ELF-1 (cell line): ENCODE results near the gene IGSF9.
"Not testable (repeated sequence)": the region's sequence is repeated elsewhere in the genome, so short reads cannot be mapped to it uniquely, and the experiment has no call there.

Experiments used
- DNase-seq: peaks from one replicate; pipeline ENCODE4 v3.0.0-alpha.2; 2016; ENCODE audit warnings: low read depth, low spot score

IGSF9 gene

GRCh38 chr1:159899634-159900033, 45.8 kb downstream of the IGSF9 start:
- not testable (repeated sequence) for DNase-seq

GRCh38 chr1:159898527-159898926, 46.9 kb downstream of the IGSF9 start:
- DNase-seq: no peak

- DNase-seq: no peak
These were observed 47.5 kb downstream of the IGSF9 start for GRCh38 chr1:159897962-159898361.

- no peak for DNase-seq
These were observed 48.9 kb downstream of the IGSF9 start for GRCh38 chr1:159896546-159896930.

DNA sequence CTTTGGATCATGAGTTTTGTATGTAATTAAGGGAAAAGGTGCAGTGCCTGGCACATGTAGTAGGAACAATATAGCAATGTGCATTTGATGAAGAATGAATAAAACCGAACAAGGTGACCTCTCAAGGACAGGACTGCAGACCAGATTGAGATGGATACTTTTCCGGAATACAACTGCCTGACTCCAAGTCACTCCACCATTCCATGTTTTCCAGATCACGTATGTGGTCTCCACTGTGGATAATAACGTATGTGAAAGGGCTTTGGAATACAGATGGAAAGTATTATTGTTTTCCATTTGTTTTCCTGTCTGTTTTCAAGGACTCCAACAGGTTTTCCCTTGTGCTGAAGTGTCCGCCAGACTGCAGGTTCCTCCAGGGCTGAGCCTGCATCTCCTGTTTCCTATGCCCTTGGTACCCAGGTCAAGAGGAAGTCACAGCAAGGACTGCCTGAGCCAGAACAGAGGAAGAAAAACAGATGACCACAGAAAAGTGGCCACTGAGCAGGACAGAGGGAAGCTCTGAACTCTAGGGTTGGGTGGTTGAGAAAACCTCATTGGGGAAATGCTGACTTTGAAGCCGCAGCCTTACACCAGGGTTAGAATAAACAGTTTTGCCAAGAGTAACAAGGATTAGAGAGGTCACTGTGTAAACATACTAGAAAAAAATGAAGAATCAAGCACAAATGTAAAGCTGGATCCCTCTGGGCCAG, 49.4 kb downstream of the IGSF9 start:
- DNase-seq: no peak

DNA sequence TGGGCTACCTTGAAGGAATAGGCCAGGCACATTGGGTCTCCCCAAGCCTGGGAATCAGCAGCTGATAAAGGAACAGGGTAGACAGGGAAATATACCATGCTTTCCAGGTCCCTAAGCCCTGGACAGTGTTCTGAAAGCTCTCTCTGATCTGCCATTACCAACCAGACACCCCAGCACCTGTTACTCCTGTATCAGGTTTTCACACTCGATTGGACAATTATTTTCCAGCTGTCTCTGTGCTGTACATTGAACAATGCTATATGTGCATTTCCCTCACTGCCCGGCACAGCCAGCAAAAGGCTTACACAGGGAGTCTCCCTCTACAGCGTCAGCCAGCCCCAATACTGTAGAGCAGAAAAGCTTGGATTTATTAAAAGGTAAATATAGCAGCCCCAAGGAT, 50.1 kb downstream of the IGSF9 start:
- no peak for DNase-seq

DNA sequence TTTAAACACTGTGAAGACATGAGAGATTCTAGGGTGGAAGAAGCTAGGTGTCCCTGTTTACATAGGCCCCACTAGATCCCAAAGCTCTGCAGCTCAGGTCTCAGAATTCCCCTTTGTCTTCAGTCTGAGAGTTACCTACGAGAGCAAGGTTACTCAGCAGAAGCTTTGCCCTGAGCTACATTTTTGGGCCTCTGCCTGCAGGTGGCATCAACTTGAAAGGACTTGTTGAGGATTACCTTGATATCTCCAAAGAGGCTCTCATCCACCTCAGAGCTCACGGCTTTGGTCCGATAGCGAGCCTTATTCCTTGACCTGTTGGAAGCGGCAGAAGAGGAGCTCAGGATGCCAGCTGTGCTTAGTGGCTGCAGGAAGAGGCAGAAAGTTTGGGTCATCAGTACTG, 52.5 kb downstream of the IGSF9 start:
- DNase-seq: no peak

DNA sequence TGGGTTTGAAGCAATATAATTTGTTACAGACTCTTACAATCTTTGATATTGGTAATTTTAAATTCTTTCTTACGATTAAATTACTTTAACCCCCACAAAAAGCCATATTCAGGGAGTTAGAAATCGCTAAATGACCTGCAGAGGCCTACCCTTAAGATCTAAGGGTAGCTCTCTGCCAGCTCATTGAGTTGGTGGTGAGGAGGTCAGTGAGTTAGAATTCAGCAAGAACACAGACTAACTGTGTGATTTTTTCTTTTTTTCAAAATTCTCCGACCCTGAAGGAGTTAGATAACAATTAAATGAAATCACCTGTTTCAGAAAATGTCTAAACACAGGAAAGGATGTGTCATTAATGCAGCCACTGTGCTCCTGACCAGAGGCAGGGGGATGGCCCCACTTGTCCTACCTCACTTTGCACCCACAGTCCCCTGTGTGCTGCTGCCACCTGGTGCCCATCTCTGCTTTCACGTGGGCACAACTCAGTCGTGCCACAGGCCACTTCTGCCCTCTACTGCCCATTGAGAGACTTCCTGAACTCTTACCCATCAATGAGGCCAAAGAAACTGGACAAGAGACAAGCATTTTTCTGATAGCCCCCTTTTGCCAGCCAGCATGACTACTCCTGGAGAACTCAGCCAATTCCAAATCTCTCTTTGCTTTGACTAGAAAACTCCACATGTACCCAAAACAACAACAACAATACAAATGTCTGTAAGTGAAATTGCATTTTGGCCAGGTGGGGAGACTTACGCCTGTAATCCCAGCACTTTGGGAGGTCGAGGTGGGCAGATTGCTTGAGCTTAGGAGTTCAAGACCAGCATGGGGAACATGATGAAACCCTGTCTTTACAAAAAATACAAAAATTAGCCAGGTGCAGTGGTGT, 53.9 kb downstream of the IGSF9 start:
- peak; percentile 82 for DNase-seq

GRCh38 chr1:159890390-159890789, 55.0 kb downstream of the IGSF9 start:
- DNase-seq: no peak

DNA sequence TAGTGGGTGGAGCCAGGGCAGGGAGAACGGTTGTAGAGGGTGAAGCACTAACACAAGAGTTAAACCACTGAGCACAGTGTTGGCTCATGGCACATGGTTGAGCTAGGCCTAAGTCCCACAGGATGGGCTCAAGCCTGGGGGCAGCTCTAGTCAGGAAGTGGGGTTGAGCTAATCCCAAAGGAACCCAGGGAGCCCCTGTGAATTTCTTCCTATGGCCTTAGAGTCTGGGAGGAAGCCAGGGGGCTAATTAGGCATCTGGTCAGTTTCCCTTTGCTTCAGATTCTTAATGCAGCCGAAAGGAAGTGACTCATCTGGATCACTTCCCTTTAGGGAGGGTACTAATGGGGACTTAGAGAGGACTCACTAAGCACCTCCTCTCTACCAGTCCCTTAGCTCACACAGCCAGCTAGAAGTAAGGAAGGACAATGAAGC, 55.6 kb downstream of the IGSF9 start:
- DNase-seq: no peak

GRCh38 chr1:159889202-159889601, 56.2 kb downstream of the IGSF9 start:
- no peak for DNase-seq

DNA sequence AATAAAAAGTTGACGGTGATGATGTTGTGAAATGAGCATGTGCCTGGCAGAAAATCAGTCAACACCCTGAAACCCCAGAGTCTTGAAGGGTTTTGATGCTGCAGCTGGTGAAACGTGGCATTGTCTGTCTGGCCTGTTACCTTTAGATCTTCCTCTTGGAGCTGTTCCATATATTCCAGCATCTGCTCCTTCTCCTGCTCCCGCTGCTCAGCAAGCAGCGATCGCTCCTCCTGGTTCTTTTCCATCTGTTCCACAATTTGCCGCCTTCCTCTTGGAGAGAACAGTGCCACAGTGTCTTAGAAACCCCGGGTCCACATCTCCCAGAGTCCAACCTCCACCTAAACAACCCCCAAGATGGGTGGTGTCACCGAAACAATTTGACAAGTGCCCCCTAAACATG, 61.1 kb downstream of the IGSF9 start:
- DNase-seq: no peak

DNA sequence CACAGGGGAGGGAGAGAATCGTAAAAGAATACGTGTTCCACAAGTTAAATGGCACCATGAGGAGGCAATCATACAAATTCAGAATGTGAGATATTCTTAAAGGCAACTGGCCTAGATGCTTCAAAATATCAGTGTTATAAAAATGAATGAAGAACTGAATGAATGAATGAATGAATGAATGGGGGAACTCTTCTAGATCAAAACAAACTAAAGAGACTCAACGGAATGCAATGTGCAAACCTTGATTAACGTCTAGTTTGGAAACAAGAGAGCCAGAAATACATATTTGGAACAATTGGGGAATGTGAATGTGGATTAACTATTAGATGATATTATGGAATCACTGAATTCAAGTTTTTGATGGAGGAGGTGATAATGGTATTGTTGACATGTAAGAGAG, 62.3 kb downstream of the IGSF9 start:
- no peak for DNase-seq

DNA sequence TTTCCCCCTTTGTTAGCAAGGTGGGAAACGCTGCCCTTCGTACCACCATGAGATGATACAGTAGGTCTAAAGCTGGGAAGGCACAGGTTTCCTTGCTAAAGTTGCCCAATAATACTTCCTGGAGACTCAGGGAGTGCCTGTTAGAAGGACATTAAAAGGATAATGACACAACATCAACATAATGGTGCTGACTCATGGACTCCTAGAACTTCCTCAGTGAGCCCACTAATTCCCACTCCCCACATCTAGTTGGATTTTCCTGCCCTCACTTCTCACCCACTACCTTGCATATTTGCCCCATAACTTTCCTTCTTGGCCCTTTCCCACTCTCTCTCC, 62.9 kb downstream of the IGSF9 start:
- DNase-seq: no peak

- no peak for DNase-seq
These were observed 63.5 kb downstream of the IGSF9 start for GRCh38 chr1:159881622-159882526.

- DNase-seq: no peak
These were observed 65.0 kb downstream of the IGSF9 start for GRCh38 chr1:159880430-159880829.

- DNase-seq: no peak
These were observed 65.4 kb downstream of the IGSF9 start for GRCh38 chr1:159879977-159880376.

- DNase-seq: no peak
These were observed 66.3 kb downstream of the IGSF9 start for GRCh38 chr1:159879136-159879535.

GRCh38 chr1:159877695-159878444, 67.5 kb downstream of the IGSF9 start:
- no peak for DNase-seq
